H1 (cell line): ENCODE results near the gene HSF5. TPM values are rescaled to one million over a fixed set of nuclear protein-coding genes. Genes with fewer than 3 reads are reported as not detected.

Experiments
- CHD1 ChIP-seq: IDR thresholded peaks from 2 replicates; pipeline ENCODE4 v1.6.1; 2012; ENCODE audit warnings: low read depth, low read length, improper control_type of control experiment
- CTCF ChIP-seq, 3 experiments: IDR thresholded peaks; 1 replicate in 2 of 3; 2 replicates in 1 of 3; pipeline versions ENCODE4 v1.5.1 to v1.6.1; 2011; ENCODE audit warnings: low read length in 3 of 3, mild to moderate bottlenecking in 3 of 3, inconsistent platforms in 2 of 3, low read depth in 1 of 3, moderate library complexity in 1 of 3; ENCODE audit not compliant: insufficient read depth in 1 of 3; ENCODE audit errors: control extremely low read depth in 1 of 3
- E2F6 ChIP-seq: IDR thresholded peaks from 2 replicates; pipeline ENCODE4 v1.6.1; 2012; ENCODE audit warnings: inconsistent platforms
- FOSL1 ChIP-seq: IDR thresholded peaks from 2 replicates; pipeline ENCODE4 v1.6.1; 2011; ENCODE audit warnings: mild to moderate bottlenecking, low read depth, low read length, moderate library complexity; ENCODE audit not compliant: insufficient read depth
- KDM1A ChIP-seq: fragments of 200-600, 300-600 bp; sonication (generic); IDR thresholded peaks from 2 replicates; pipeline ENCODE4 v1.7.1; 2016; ENCODE audit warnings: mild to moderate bottlenecking, low read length, borderline replicate concordance
- MAFK ChIP-seq: IDR thresholded peaks from 2 replicates; pipeline ENCODE4 v1.6.1; 2012; ENCODE audit warnings: low read depth, mild to moderate bottlenecking, improper control_type of control experiment, low read length
- RAD21 ChIP-seq, 2 experiments: IDR thresholded peaks in 1 of 2; conservative IDR thresholded peaks in 1 of 2; 2 replicates each; pipeline ENCODE4 v1.6.1; 2011; ENCODE audit warnings: low read depth in 2 of 2, low read length in 2 of 2, improper control_type of control experiment in 1 of 2, inconsistent platforms in 1 of 2, mild to moderate bottlenecking in 1 of 2, moderate library complexity in 1 of 2
- TBP ChIP-seq: IDR thresholded peaks from 2 replicates; pipeline ENCODE4 v1.6.1; 2011; ENCODE audit warnings: low read depth, low read length, improper control_type of control experiment
- TEAD4 ChIP-seq: IDR thresholded peaks from 2 replicates; pipeline ENCODE4 v1.6.1; 2012; ENCODE audit warnings: low read depth, low read length, inconsistent platforms, mixed read lengths
- polyA plus RNA-seq, 7 experiments: library from polyadenylated mRNA; depleted of rRNA in 3 of 7; stranded (reverse) in 5 of 7; unstranded in 2 of 7; fragments of >200 nt in 5 of 7; fragments of 200-250 nt in 2 of 7; gene quantifications; 1 replicate in 5 of 7; 2 replicates in 1 of 7; 4 replicates in 1 of 7; pipeline versions ENCODE4 v1.2.1 to v1.2.3, GENCODE V29; 2011 to 2013; ENCODE audit warnings: missing spikeins in 2 of 7, mixed read lengths in 2 of 7
- total RNA-seq: library from RNA; stranded (reverse); fragmentation: NEBNext Ultra II Directional; extraction: Animal tissue kit (Norgen Biotek cat#: 25700); gene quantifications from 2 replicates; pipeline ENCODE4 v1.2.1, GENCODE V29; 2021
- TF ChIP-seq, protein P1 (sequence below): IDR thresholded peaks from 2 replicates; pipeline ENCODE4 v1.6.1; 2012; ENCODE audit warnings: low read length, inconsistent platforms

HSF5 gene
- total and polyA plus RNA-seq, 2 of the 8 experiments (the other 6 are each of a cell fraction or from before 2014, with no cell fraction given) = not detected

GRCh38 chr17:58447039-58447975 is 40.9 kb downstream of the HSF5 start (continued):
- TF ChIP-seq CTCF (IDR thresholded peaks at IDR 0.05; ENCODE audit: control extremely low read depth in 1 of 3, insufficient read depth in 1 of 3, low read depth in 1 of 3, low read length in 3 of 3) (peak; percentile 81 to 96 (median 96)), RAD21 (IDR thresholded peaks at IDR 0.05 in 1 of 2, conservative IDR thresholded peaks at IDR 0.05 in 1 of 2; ENCODE audit: low read depth in 2 of 2, low read length in 2 of 2) (peak; percentile 99), E2F6 (no peak), TBP (peak; percentile 60), TEAD4 (peak; percentile 34; the same call in 1 of the 2 replicates), FOSL1 (no peak), KDM1A (no peak), CHD1 (no peak), MAFK (no peak)
- TF ChIP-seq, protein P1, sequence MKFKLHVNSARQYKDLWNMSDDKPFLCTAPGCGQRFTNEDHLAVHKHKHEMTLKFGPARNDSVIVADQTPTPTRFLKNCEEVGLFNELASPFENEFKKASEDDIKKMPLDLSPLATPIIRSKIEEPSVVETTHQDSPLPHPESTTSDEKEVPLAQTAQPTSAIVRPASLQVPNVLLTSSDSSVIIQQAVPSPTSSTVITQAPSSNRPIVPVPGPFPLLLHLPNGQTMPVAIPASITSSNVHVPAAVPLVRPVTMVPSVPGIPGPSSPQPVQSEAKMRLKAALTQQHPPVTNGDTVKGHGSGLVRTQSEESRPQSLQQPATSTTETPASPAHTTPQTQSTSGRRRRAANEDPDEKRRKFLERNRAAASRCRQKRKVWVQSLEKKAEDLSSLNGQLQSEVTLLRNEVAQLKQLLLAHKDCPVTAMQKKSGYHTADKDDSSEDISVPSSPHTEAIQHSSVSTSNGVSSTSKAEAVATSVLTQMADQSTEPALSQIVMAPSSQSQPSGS = no peak
